NCI-H1694 treated with DMSO at 0.1 percent for 48 hours (cell line): ENCODE measurements around the gene SNU13.
A peak's percentile ranks its signal among the peaks of the same experiment; 100 is the strongest.
"Not testable (repeated sequence)": the region's sequence is repeated elsewhere in the genome, so short reads cannot be mapped to it uniquely, and the experiment has no call there.

Experiments used
- DNase-seq: peaks from one replicate; lab custom pipeline; 2025; lab: John Stamatoyannopoulos, UW

The SNU13 gene

DNA sequence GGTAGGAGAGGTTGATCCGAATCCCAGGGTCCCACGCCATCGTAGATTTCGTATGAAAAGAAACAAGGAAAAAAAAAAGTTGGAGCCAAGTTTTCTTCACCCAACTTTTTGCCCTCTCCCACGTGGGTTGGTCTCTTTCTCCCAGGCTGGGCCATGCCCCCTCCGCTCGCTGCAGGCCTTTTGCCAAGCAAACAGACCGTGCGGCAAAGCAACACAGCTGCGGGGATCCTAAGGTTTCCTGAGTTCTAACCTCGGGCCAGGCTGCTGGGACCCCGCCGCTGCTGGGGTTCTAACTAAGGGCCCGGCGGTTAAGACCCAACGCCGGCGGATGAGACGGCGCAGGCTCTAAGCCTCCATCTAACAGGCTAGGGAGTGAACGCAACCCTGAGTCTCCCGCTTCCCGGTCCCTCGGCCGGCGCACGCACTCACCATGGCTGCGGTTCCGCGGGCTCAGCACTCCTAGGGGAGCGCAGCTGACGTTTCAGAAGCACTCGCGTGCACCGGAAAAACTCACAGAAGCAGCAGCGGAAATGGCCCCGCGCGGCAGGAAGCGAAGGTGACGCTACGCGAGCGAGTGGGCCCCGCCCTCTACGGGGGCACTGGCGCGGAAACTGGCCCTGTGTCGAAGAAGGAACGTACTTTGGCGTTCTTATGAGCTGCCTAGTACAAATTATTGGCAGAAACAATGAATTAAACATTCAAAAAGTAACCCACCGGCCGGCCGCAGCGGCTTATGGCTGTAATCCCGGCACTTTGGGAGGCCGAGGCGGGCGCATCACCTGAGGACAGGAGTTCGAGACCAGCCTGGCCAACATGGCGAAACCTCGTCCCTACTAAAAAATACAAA lies at the start of gene SNU13:
Gene SNU13, minus strand, starts transcription at position 503 of the 847 bp plus-strand sequence. Its CDS starts 71 bp downstream, at position 432.
- peak; percentile 72 for DNase-seq

DNA sequence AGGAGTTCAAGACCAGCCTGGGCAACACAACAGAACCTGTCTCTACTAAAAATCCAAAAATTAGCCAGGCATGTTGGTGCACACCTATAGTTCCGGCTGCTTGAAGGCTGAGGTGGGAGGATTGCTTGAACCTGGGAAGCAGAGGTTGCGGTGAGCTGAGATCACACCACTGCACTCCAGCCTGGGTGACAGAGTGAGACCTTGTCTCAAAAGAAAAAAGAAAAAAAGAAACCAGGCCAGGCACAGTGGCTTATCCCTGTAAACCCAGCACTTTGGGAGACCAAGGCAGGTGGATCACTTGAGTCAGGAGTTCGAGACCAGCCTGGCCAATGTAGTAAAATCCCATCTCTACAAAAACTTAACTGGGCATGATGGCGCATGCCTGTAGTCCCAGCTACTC lies 44.6 kb upstream of the SNU13 start:
- not testable (repeated sequence) for DNase-seq

DNA sequence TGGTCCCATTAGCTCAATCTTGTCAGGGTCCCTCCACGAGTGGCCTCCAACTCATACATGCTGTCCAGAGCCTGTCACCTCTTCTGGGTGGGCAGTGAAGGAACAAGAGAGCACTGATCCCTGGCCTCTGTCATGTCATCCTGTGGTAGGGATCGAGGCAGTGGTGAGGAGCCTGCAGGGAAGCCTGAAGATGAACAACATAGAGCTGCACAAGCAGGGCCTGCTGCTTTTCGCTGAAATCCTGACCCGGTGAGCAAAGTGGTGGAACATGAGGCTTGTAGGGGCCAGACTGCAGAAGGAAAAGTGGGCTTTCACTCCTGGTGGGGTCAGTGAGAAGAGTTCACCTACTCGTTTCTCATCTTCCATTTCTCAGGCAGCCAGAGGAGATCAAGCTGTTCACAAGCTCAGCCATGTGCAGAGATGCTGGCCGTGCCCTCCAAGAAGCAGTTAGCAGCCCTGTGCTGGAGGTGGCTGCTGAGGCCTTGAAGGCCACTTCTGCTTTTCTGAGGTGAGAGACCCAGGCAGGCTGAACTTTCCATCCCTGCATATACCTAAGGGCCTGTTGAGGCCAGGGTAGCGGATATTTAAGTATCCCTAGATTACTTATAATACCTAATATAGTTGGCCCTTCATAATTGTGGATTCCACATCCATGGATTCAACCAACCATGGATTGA lies 43.6 kb upstream of the SNU13 start:
- DNase-seq = no peak

DNA sequence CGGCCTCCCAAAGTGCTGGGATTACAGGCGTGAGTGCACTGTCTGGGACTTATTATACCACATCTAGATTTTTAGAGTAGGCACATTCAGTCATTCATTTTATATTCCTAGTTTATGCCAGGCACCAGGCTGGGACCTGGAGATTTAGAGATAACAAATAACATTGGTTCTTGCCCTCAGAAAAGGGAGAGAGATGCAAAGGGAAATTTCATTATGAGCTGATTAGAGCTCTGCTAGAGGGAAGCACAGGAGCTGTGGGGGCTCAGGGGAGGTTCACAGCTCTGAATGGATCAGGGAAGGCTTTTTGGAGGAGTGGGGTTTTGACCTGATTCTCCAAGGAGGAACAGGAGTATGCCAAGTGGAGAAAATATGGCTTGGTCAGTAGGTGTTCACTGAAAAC lies 42.9 kb upstream of the SNU13 start:
- no peak for DNase-seq

DNA sequence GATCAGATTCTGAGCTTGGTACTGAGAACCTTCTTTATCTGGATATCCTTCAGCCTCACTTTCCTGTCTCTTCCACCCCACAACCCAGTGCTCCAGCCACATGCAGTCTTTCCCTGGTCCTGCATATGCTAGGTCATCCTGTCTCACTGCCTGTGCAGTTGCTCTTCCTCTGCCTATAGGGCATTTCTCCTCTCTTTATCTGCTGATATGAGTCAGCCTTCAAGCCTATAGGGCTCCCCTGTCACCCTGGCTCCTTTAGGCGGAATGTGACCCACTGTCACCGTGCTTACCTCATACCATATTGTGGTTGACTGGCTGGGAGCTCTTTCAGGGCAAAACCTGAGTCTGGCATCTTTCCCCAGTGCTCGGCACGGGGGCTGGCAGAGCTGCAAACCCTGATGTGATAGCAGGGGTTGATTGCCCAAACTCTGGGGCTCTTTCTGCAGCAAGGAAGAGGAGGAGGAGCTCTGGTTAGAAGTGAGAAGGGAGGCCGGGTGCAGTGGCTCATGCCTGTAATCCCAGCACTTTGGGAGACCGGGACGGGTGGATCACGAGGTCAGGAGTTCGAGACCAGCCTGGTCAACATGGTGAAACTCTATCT lies 36.9 kb upstream of the SNU13 start:
- DNase-seq = no peak

- no peak for DNase-seq
Observed at GRCh38 chr22:41722496-41722895, 33.8 kb upstream of the SNU13 start.

DNA sequence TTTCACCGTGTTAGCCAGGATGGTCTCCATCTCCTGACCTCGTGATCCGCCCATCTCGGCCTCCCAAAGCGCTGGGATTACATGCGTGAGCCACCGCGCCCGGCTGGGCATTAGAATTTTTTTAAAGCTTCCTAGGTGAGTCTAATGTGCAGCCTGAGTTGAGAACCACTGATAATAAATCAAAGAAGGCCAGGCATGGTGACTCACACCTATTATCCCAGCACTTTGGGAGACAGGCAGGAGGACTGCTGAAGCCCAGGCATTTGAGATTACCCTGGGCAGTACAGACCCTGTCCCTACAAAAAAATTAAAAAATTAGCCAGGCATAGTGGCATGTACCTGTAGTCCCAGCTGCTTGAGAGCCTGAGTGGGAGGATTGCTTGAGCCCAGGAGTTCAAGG lies 24.3 kb upstream of the SNU13 start:
- DNase-seq = no peak

DNA sequence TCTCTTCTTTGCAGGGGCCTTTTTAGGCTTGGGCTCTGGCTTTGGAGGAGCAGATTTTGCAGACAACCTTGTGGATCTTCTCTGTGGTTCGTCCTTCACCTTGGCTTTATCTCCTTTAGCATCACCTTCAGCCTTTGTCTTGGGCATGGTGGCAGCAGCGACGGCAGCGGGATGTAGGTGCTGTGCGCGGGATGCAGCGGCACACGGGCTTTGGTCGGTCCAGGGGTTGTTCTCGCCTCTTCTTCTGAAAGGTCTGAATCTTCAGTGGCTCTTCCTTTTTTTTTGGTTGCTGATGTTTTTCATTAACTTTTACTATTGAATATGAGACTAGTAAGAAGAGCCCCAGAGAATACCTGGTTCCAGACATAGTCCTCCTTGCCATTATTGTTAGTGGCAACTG lies 20.7 kb upstream of the SNU13 start:
- no peak for DNase-seq

- DNase-seq = no peak
Observed at GRCh38 chr22:41702763-41703162, 14.1 kb upstream of the SNU13 start.

DNA sequence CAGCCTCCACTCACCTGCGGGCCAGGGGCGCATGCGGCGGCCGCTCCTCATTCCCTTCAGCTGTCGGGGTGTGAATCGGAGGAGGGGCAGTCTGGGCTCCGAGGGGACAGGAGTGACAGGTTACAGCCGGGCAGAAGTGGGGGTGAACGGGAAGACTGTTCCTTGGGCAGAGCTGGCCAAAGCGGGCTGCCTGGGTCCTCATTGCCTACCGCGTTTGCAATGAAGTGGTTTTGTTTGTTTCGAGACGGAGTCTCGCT lies 11.4 kb upstream of the SNU13 start:
- DNase-seq = no peak

DNA sequence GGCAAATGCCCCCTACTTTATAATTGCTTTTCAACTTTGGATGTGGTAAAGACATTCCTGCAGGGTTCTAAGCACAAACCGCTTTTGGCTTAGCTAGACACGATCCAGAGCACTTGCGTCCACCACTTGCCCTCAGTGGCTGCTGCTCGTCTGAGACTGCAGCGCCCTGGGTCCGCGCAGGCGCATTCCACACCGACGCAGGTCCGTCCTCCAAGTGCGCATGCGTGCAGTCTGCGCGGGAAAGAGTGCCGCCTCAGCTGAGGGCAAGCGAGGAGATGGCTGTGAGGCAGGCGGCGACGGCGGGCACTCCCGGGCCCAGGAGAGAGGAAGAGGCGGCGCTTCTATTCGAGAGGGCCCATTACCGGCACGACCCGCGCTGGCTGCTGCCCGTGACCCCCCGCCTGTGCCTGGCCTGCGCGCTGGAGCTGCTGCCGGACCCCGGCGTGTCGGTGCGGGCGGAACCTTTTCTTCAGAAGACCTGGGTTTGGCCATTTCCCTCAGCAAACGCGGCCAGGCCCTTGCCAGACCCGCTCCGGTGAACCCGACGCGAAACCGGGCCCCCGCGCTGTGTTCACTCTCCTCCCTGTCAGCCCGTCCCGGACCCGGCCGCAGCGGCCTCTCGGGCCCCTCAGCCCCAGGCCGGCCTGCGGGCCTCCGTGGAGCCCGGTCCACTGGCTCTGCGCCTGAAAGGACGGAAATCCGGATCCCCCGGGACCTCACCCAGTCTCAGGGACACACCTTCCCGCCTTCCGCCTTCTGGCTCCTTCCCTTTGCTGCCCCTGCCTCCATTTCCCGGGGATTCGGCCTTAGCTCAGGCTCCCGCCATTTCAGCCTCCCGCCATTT lies 10.8 kb upstream of the SNU13 start, which contains the start of gene MEI1:
Gene MEI1, plus strand, starts transcription at position 240 of the 844 bp plus-strand sequence. Its CDS starts 36 bp downstream, at position 276.
- DNase-seq = no peak

GRCh38 chr22:41697126-41697775 lies 8.6 kb upstream of the SNU13 start:
- peak; percentile 79 for DNase-seq

- no peak for DNase-seq
Observed at GRCh38 chr22:41696703-41697102, 8.0 kb upstream of the SNU13 start.

DNA sequence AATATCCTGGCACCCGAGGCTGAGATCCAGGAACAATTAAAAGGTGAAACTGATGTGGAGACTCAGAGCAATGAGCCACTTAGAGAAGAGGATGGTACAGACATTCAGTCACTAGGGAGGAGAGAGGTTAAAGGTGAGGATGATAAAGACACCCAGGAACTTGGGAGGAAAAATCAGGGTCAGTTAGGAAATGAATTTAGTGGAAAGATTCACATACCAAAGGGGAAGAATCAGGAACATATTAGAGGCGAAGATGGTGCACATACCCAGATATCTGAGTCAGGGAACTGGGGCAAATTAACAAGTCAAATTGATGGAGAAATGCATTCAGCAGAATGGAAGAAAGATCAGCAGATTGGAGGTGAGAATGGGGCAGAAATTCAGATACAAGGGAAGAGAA lies 6.5 kb upstream of the SNU13 start:
- no peak for DNase-seq

DNA sequence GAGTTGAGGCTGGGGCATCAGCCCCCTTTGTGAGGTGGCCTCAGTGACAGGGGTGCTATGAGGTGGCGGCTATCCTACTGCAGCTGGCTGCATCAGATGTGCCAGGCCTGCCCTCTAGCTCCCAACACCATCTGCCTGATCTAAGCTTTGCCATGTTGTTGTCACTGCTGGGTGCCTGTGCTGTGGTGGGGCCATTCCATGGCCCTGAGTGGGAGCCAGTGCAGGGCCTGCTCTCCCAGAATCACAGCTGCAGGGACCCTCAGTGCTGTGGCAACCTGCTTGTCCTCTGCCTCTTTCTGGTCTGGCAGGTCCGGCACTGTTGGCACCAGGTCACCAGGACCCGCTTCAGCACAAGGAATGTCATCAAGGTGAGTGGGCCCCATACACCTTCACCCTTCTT lies 1.8 kb upstream of the SNU13 start:
- DNase-seq = no peak

DNA sequence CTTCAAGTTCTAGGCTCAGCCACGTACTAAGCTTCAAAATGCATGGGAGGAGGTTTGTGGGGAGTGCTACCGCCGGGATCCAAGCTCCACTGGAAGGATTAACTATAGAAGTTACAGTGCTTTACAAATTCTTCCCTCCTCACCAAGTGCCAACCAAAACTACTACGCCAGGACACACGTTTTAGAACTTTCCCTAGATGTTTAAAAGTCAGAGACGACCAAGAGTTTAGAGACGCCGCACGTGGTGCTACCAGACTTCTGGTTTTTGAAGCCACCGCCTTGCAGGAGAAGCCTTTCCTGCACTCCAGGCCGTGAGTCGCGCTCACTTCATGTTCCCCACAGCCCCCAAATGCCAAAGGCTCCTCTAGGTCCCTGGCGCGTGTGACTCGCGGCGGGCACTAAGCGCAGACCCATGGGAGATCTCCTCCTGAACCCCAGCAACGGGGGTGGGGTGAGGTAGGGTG lies 734 bp downstream of the SNU13 start:
- no peak for DNase-seq

DNA sequence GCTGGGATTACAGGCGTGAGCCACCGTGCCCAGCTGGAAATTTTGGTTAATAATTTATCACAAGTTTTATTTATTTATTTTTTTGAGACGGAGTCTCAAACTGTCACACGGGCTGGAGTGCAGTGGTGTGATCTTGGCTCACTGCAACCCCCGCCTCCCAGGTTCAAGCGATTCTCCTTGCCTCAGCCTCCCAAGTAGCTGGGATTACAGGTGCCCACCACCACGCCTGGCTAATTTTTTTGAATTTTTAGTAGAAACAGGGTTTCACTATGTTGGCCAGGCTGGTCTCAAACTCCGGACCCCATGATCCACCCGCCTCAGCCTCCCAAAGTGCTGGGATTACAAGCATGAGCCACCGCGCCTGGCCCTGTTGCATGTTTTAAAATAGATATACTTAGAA lies 1.8 kb downstream of the SNU13 start:
- not testable (repeated sequence) for DNase-seq

- no peak for DNase-seq
Observed at GRCh38 chr22:41684194-41684593, 4.5 kb downstream of the SNU13 start.

GRCh38 chr22:41683616-41684015 lies 5.1 kb downstream of the SNU13 start:
- DNase-seq = no peak

DNA sequence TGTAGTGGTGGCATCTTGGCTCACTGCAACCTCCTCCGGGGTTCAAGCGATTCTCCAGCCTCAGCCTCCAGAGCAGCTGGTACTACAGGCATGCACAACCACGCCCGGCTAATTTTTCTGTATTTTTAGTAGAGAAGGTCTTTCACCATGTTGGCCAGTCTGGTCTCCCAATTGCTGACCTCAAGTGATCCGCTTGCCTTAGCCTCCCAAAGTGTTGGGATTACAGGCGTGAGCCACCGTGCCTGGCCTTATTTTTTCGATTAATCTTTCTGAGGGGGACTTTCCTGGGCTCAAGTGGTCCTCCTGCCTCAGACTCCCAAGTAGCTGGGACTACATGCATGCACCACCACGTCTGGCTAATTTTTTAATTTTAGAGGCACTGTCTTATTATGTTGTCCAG lies 5.6 kb downstream of the SNU13 start:
- no peak for DNase-seq

DNA sequence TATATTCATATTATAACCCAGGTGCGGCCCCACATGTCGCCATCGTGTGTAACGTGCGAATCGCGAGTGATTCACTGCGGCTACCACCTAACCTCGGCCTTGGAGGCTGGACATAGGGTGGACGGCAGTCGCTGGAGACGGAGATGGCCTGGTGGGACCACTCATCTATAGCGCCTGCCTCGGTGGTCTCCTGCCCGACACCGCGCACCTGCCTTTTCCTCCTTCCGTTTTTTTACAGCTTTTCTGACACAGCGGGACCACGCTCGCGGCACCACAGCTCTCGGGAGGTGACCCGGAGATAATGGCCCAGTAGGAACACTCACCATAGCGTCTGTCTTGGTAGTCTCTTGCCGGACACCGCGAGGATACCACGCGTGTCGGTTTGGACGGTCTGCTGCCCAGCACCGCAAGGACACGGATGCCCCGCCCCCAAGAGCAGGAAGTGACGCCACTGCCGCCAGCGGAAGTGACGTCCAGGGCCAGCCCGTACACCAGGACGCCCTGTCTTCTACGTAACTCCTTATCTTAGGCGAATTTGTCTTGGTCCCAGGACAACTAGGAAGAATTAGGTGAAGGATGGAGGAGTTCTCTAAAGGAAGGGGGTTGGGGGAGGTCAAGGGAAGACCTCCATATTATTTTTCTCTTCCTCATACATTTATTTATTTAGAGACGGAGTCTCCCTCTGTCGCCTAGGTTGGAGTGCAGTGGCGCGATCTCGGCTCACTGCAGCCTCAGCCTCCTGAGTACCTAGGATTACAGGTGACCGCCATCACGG lies 6.4 kb downstream of the SNU13 start:
- DNase-seq = peak; percentile 60
